Measurements from ENCODE around the gene FYN.

Gene FYN

DNA sequence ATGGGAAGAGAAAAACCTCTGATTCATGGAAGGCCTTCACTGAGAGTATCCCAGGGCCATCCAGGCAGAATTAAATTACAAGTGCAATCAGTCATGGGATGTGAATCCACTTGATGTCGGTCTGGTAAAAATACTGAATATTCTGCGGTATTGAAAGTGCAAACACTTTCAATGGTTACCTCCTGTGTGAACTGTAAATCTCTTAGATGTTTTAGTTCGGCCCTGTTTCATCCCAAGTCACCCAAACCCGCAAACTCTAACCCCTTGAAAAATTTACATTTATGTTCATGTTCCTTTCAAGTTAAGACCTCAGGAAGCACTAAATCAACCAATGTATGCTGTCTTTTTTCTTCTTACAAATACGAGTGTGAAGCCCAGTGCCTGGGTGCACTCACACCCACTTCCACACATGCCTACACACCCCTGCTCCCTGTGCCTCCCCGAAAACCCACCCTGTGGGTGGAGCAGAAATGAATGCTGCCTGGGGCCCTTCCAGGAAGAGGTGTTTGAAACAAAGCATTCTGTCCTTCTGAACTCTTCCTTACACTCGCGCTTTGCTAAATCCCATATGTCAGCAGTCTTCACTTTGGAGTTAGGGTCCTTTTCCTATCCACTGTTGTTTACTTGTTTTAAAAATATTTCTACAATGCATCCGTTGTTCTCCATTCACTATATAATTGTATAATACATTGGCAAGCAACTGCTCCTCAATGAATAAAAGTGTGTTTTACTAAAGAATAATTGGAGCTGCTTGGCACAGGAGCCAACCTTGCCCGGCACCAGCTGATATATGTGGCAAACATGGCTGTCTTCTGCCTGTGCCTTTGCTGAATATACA is 62.7 kb downstream of the FYN start:
- TF ChIP-seq CEBPB (IDR thresholded peaks at IDR 0.05), result no peak
- TF ChIP-seq, protein P1, sequence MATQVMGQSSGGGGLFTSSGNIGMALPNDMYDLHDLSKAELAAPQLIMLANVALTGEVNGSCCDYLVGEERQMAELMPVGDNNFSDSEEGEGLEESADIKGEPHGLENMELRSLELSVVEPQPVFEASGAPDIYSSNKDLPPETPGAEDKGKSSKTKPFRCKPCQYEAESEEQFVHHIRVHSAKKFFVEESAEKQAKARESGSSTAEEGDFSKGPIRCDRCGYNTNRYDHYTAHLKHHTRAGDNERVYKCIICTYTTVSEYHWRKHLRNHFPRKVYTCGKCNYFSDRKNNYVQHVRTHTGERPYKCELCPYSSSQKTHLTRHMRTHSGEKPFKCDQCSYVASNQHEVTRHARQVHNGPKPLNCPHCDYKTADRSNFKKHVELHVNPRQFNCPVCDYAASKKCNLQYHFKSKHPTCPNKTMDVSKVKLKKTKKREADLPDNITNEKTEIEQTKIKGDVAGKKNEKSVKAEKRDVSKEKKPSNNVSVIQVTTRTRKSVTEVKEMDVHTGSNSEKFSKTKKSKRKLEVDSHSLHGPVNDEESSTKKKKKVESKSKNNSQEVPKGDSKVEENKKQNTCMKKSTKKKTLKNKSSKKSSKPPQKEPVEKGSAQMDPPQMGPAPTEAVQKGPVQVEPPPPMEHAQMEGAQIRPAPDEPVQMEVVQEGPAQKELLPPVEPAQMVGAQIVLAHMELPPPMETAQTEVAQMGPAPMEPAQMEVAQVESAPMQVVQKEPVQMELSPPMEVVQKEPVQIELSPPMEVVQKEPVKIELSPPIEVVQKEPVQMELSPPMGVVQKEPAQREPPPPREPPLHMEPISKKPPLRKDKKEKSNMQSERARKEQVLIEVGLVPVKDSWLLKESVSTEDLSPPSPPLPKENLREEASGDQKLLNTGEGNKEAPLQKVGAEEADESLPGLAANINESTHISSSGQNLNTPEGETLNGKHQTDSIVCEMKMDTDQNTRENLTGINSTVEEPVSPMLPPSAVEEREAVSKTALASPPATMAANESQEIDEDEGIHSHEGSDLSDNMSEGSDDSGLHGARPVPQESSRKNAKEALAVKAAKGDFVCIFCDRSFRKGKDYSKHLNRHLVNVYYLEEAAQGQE (IDR thresholded peaks at IDR 0.05; ENCODE audit: low read depth), result no peak
- no peak for TF ChIP-seq FOXM1 (IDR thresholded peaks at IDR 0.05; ENCODE audit: borderline replicate concordance, low read depth)
- TF ChIP-seq ZBTB7A (IDR thresholded peaks at IDR 0.05; ENCODE audit: low read depth), result no peak
- TF ChIP-seq TAF1 (IDR thresholded peaks at IDR 0.05; ENCODE audit: low read depth), result no peak
- no peak for TF ChIP-seq EP300 (IDR thresholded peaks at IDR 0.05; ENCODE audit: borderline replicate concordance)
- no peak for TF ChIP-seq TEAD4 (IDR thresholded peaks at IDR 0.05)
- TF ChIP-seq EGR1 (IDR thresholded peaks at IDR 0.05), result no peak
- no peak for TF ChIP-seq TCF12 (IDR thresholded peaks at IDR 0.05; ENCODE audit: low read depth)
- no peak for TF ChIP-seq CREB1 (IDR thresholded peaks at IDR 0.05; ENCODE audit: low read depth)
- no peak for TF ChIP-seq YY1 (IDR thresholded peaks at IDR 0.05; ENCODE audit: low read depth)
- TF ChIP-seq, protein P2, sequence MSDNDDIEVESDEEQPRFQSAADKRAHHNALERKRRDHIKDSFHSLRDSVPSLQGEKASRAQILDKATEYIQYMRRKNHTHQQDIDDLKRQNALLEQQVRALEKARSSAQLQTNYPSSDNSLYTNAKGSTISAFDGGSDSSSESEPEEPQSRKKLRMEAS (IDR thresholded peaks at IDR 0.05), result no peak
- TF ChIP-seq RAD21 (IDR thresholded peaks at IDR 0.05; ENCODE audit: low read depth), result no peak
- TF ChIP-seq, protein P3, sequence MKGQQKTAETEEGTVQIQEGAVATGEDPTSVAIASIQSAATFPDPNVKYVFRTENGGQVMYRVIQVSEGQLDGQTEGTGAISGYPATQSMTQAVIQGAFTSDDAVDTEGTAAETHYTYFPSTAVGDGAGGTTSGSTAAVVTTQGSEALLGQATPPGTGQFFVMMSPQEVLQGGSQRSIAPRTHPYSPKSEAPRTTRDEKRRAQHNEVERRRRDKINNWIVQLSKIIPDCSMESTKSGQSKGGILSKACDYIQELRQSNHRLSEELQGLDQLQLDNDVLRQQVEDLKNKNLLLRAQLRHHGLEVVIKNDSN (IDR thresholded peaks at IDR 0.05), result no peak
- no peak for TF ChIP-seq NFIC (IDR thresholded peaks at IDR 0.05)

DNA sequence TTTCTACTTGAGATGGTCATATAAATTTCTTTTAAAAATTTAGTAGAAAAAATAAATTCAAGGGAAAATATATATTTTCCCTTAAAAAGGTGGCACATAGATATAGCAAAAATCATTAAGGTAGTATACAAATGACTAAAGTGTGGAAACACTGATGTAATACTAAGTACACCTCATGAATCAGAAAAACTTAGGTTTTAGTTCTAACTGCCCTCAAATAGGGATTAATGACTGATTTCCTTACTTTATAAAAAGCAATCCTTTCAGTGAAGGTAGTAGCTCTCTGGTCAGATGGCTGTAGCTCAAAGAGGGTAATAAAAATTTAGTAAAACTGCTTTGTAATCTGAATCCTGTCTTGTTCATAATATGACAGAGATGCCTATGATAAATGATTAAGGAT is 63.5 kb downstream of the FYN start:
- TF ChIP-seq RAD21 (IDR thresholded peaks at IDR 0.05; ENCODE audit: low read depth) (no peak), NFIC (IDR thresholded peaks at IDR 0.05) (no peak), EGR1 (IDR thresholded peaks at IDR 0.05) (no peak), TCF12 (IDR thresholded peaks at IDR 0.05; ENCODE audit: low read depth) (no peak), ZBTB7A (IDR thresholded peaks at IDR 0.05; ENCODE audit: low read depth) (no peak), YY1 (IDR thresholded peaks at IDR 0.05; ENCODE audit: low read depth) (no peak), TAF1 (IDR thresholded peaks at IDR 0.05; ENCODE audit: low read depth) (no peak), CEBPB (IDR thresholded peaks at IDR 0.05) (no peak), EP300 (IDR thresholded peaks at IDR 0.05; ENCODE audit: borderline replicate concordance) (no peak), FOXM1 (IDR thresholded peaks at IDR 0.05; ENCODE audit: borderline replicate concordance, low read depth) (no peak), CREB1 (IDR thresholded peaks at IDR 0.05; ENCODE audit: low read depth) (no peak), TEAD4 (IDR thresholded peaks at IDR 0.05) (no peak)
- TF ChIP-seq, protein P3 (IDR thresholded peaks at IDR 0.05), result no peak
- TF ChIP-seq, protein P1 (IDR thresholded peaks at IDR 0.05; ENCODE audit: low read depth), result no peak
- TF ChIP-seq, protein P2 (IDR thresholded peaks at IDR 0.05), result no peak

DNA sequence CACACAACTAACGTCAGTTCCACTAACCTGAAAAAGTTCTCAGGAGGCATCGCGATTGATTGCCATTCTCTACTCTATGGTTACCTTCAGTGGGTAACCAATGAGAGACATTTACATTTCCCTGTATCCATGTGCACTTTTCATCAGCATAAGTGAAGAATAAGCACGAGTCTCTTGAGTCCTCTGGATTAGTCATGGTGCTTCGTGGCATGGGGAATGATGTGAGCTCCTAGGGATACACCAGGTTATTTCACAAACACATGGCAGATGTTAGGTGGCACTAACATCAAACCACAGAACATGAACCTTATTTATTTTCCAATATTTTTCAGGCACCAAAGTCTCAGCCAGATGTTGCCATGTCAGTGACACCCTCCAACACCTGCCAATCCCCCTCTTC is 64.0 kb downstream of the FYN start:
- TF ChIP-seq, protein P3 (IDR thresholded peaks at IDR 0.05), result no peak
- TF ChIP-seq EP300 (IDR thresholded peaks at IDR 0.05; ENCODE audit: borderline replicate concordance), result no peak
- TF ChIP-seq EGR1 (IDR thresholded peaks at IDR 0.05), result no peak
- TF ChIP-seq, protein P1 (IDR thresholded peaks at IDR 0.05; ENCODE audit: low read depth), result no peak
- TF ChIP-seq YY1 (IDR thresholded peaks at IDR 0.05; ENCODE audit: low read depth), result no peak
- no peak for TF ChIP-seq TEAD4 (IDR thresholded peaks at IDR 0.05)
- TF ChIP-seq CEBPB (IDR thresholded peaks at IDR 0.05), result no peak
- TF ChIP-seq TCF12 (IDR thresholded peaks at IDR 0.05; ENCODE audit: low read depth), result no peak
- TF ChIP-seq NFIC (IDR thresholded peaks at IDR 0.05), result no peak
- TF ChIP-seq, protein P2 (IDR thresholded peaks at IDR 0.05), result no peak
- no peak for TF ChIP-seq RAD21 (IDR thresholded peaks at IDR 0.05; ENCODE audit: low read depth)

Measured in Ishikawa (cell line).